HEK293T (cell line): ENCODE measurements around the gene CDC42EP3.

Experiments used
- ARNT ChIP-seq: fragments of 450-650 bp; IDR thresholded peaks from 2 replicates; pipeline ENCODE4 v1.6.1; 2017; ENCODE audit warnings: mild to moderate bottlenecking
- FOXM1 ChIP-seq: fragments of 450-650 bp; IDR thresholded peaks from 2 replicates; pipeline ENCODE4 v1.6.1; 2017; ENCODE audit warnings: mild to moderate bottlenecking, borderline replicate concordance
- NFRKB ChIP-seq: fragments of 450-650 bp; IDR thresholded peaks from 2 replicates; pipeline ENCODE4 v1.6.1; 2016; ENCODE audit warnings: mild to moderate bottlenecking, moderate library complexity
- PKNOX1 ChIP-seq: fragments of 450-650 bp; IDR thresholded peaks from 2 replicates; pipeline ENCODE4 v1.6.1; 2016
- SP1 ChIP-seq: fragments of 450-650 bp; IDR thresholded peaks from 2 replicates; pipeline ENCODE4 v1.6.1; 2017
- SUZ12 ChIP-seq: fragments of 450-650 bp; IDR thresholded peaks from 2 replicates; pipeline ENCODE4 v1.6.1; 2016; ENCODE audit warnings: mild to moderate bottlenecking

- TF ChIP-seq ARNT (no peak), PKNOX1 (no peak), NFRKB (no peak), SP1 (no peak), FOXM1 (no peak), SUZ12 (no peak)
Measured at GRCh38 chr2:37622450-37623100, 48.9 kb downstream of the CDC42EP3 start.
